Adipocyte (in vitro differentiated cells): Measurements from ENCODE around the gene CACNA1H.

Source experiments
- DNase-seq: peaks from one replicate; pipeline ENCODE4 v3.0.0-alpha.2; 2015; ENCODE audit warnings: low read depth
- H3K27me3 ChIP-seq: replicated peaks from 2 replicates; pipeline ENCODE4 v1.7.0; 2013; ENCODE audit warnings: mild to moderate bottlenecking, low read length, moderate library complexity; ENCODE audit not compliant: control insufficient read depth, insufficient read depth
- H3K36me3 ChIP-seq: 2 replicates; pipeline ENCODE4 v1.7.0; 2013; ENCODE audit warnings: low read length, mild to moderate bottlenecking, moderate library complexity; ENCODE audit not compliant: control insufficient read depth, insufficient read depth, severe bottlenecking
- H3K4me1 ChIP-seq: 2 replicates; pipeline ENCODE4 v1.7.0; 2013; ENCODE audit warnings: mild to moderate bottlenecking, low read length, moderate library complexity; ENCODE audit not compliant: control insufficient read depth, insufficient read depth
- H3K4me3 ChIP-seq: 2 replicates; pipeline ENCODE4 v1.7.0; 2013; ENCODE audit warnings: mild to moderate bottlenecking, low read length, moderate library complexity
- H3K9ac ChIP-seq: 2 replicates; pipeline ENCODE4 v1.7.0; 2013; ENCODE audit warnings: mild to moderate bottlenecking, low read length, moderate library complexity
- H3K9me3 ChIP-seq: 2 replicates; pipeline ENCODE4 v1.7.0; 2013; ENCODE audit warnings: mild to moderate bottlenecking, low read length, moderate library complexity; ENCODE audit not compliant: control insufficient read depth

CACNA1H gene

GRCh38 chr16:1123525-1124230 lies 29.2 kb upstream of the CACNA1H start:
- no peak overlapping the region for H3K4me3 ChIP-seq
- H3K9ac ChIP-seq = no peak overlapping the region
- H3K27me3 ChIP-seq = peaks cover 16% of the 10 kb centered on the region
- no peaks in the 10 kb centered on the region for H3K4me1 ChIP-seq
- H3K9me3 ChIP-seq = no peaks in the 10 kb centered on the region
- no peak for DNase-seq
- H3K36me3 ChIP-seq = no peaks in the 10 kb centered on the region

GRCh38 chr16:1124291-1124690 lies 28.6 kb upstream of the CACNA1H start:
- DNase-seq = no peak
- no peaks in the 10 kb centered on the region for H3K4me1 ChIP-seq
- H3K9ac ChIP-seq = no peak overlapping the region
- no peaks in the 10 kb centered on the region for H3K36me3 ChIP-seq
- H3K9me3 ChIP-seq = no peaks in the 10 kb centered on the region
- H3K27me3 ChIP-seq = peaks cover 16% of the 10 kb centered on the region
- no peak overlapping the region for H3K4me3 ChIP-seq

GRCh38 chr16:1124795-1125194 lies 28.1 kb upstream of the CACNA1H start:
- Histone ChIP-seq H3K4me1 (no peaks in the 10 kb centered on the region), H3K4me3 (no peak overlapping the region), H3K27me3 (peaks cover 16% of the 10 kb centered on the region), H3K9ac (no peak overlapping the region), H3K36me3 (no peaks in the 10 kb centered on the region), H3K9me3 (no peaks in the 10 kb centered on the region)
- no peak for DNase-seq

- Histone ChIP-seq H3K36me3 (no peaks in the 10 kb centered on the region), H3K9me3 (no peaks in the 10 kb centered on the region), H3K4me3 (no peak overlapping the region), H3K27me3 (peaks cover 10% of the 10 kb centered on the region), H3K4me1 (no peaks in the 10 kb centered on the region), H3K9ac (no peak overlapping the region)
- DNase-seq = peak; percentile 10
Observed at GRCh38 chr16:1125471-1125870, 27.4 kb upstream of the CACNA1H start.

GRCh38 chr16:1126044-1126443 lies 26.9 kb upstream of the CACNA1H start:
- H3K9me3 ChIP-seq = no peaks in the 10 kb centered on the region
- no peak overlapping the region for H3K4me3 ChIP-seq
- H3K27me3 ChIP-seq = peaks cover 8% of the 10 kb centered on the region
- no peak for DNase-seq
- no peak overlapping the region for H3K9ac ChIP-seq
- no peaks in the 10 kb centered on the region for H3K4me1 ChIP-seq
- H3K36me3 ChIP-seq = no peaks in the 10 kb centered on the region

GRCh38 chr16:1126586-1126985 lies 26.3 kb upstream of the CACNA1H start:
- Histone ChIP-seq H3K27me3 (peaks cover 8% of the 10 kb centered on the region), H3K36me3 (no peaks in the 10 kb centered on the region), H3K4me1 (no peaks in the 10 kb centered on the region), H3K9me3 (no peaks in the 10 kb centered on the region), H3K9ac (no peak overlapping the region), H3K4me3 (no peak overlapping the region)
- no peak for DNase-seq

- no peaks in the 10 kb centered on the region for H3K9me3 ChIP-seq
- peaks cover 13% of the 10 kb centered on the region for H3K27me3 ChIP-seq
- H3K36me3 ChIP-seq = no peaks in the 10 kb centered on the region
- no peak overlapping the region for H3K9ac ChIP-seq
- H3K4me3 ChIP-seq = no peak overlapping the region
- H3K4me1 ChIP-seq = no peaks in the 10 kb centered on the region
- no peak for DNase-seq
Observed at GRCh38 chr16:1127101-1127500, 25.8 kb upstream of the CACNA1H start.

- H3K9ac ChIP-seq = no peak overlapping the region
- H3K4me1 ChIP-seq = no peaks in the 10 kb centered on the region
- H3K9me3 ChIP-seq = no peaks in the 10 kb centered on the region
- no peak for DNase-seq
- no peaks in the 10 kb centered on the region for H3K36me3 ChIP-seq
- H3K4me3 ChIP-seq = no peak overlapping the region
- peaks cover 13% of the 10 kb centered on the region for H3K27me3 ChIP-seq
Observed at GRCh38 chr16:1127971-1128715, 24.8 kb upstream of the CACNA1H start.

- H3K27me3 ChIP-seq = peaks cover 19% of the 10 kb centered on the region
- H3K4me1 ChIP-seq = no peaks in the 10 kb centered on the region
- no peak for DNase-seq
- H3K9ac ChIP-seq = no peak overlapping the region
- no peaks in the 10 kb centered on the region for H3K9me3 ChIP-seq
- no peaks in the 10 kb centered on the region for H3K36me3 ChIP-seq
- no peak overlapping the region for H3K4me3 ChIP-seq
Observed at GRCh38 chr16:1129106-1129960, 23.6 kb upstream of the CACNA1H start.

- no peak for DNase-seq
- no peak overlapping the region for H3K9ac ChIP-seq
- no peaks in the 10 kb centered on the region for H3K36me3 ChIP-seq
- no peaks in the 10 kb centered on the region for H3K9me3 ChIP-seq
- no peak overlapping the region for H3K4me3 ChIP-seq
- no peaks in the 10 kb centered on the region for H3K4me1 ChIP-seq
- H3K27me3 ChIP-seq = peaks cover 15% of the 10 kb centered on the region
Observed at GRCh38 chr16:1130382-1130781, 22.5 kb upstream of the CACNA1H start.

- no peaks in the 10 kb centered on the region for H3K36me3 ChIP-seq
- DNase-seq = no peak
- H3K4me1 ChIP-seq = no peaks in the 10 kb centered on the region
- H3K27me3 ChIP-seq = peaks cover 18% of the 10 kb centered on the region
- H3K9me3 ChIP-seq = no peaks in the 10 kb centered on the region
- no peak overlapping the region for H3K9ac ChIP-seq
- no peak overlapping the region for H3K4me3 ChIP-seq
Observed at GRCh38 chr16:1131378-1131994, 21.4 kb upstream of the CACNA1H start.
